GM12892 (cell line): ENCODE measurements around the gene ARHGEF17.

Experiments
- POLR2A ChIP-seq: IDR thresholded peaks from 2 replicates; pipeline ENCODE4 v1.6.1; 2011; ENCODE audit warnings: low read depth, low read length, control low read depth
- POLR2AphosphoS5 ChIP-seq: IDR thresholded peaks from 2 replicates; pipeline ENCODE4 v1.6.1; 2011; ENCODE audit warnings: low read depth, low read length, control low read depth

DNA sequence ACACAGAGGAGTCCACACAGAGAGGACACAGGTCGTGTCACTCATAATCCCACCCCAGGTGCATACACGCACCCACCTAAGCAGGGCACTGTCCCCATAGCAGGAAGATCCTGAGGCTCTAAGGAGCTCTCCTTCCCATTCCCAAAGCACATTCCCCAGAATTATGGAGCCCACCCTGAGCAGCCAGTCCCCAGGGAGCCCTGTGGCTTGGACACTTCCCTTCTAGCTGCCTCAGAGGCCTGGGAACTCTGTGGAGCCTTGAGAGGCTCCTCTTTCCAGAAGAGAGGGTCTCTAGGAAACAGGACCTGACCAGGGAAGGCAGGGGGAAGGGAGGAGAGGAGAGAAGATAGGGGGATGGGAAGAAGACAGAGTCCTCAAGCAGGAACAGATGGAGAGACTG, 29.8 kb downstream of the ARHGEF17 start:
- TF ChIP-seq POLR2A = no peak
- TF ChIP-seq POLR2AphosphoS5 = no peak
